Keratinocyte (primary cell): ENCODE results near the gene CTIF. TPM values are rescaled to one million over a fixed set of nuclear protein-coding genes. Genes with fewer than 3 reads are reported as not detected.

Source experiments
- DNase-seq: peaks from one replicate; pipeline ENCODE4 v3.0.0-alpha.2; 2011; ENCODE audit warnings: low read depth, missing footprints, low spot score
- FAIRE-seq: peaks from 2 replicates; lab custom pipeline; 2011; peaks lifted over from hg19 to GRCh38; lab: Jason Lieb, UNC
- H2AFZ ChIP-seq: 2 replicates; pipeline ENCODE4 v1.6.0; 2012; ENCODE audit warnings: low read length, control low read depth, inconsistent platforms; ENCODE audit not compliant: control insufficient read depth
- H3K27ac ChIP-seq: 2 replicates; pipeline ENCODE4 v1.5.1; 2011; ENCODE audit warnings: low read length; ENCODE audit not compliant: control insufficient read depth, insufficient read depth
- H3K27me3 ChIP-seq: 3 replicates; pipeline ENCODE4 v1.6.0; 2011; ENCODE audit warnings: low read length; ENCODE audit not compliant: control insufficient read depth, insufficient read depth; ENCODE audit errors: extremely low read depth
- H3K36me3 ChIP-seq, 2 experiments: 2 replicates in 1 of 2; 3 replicates in 1 of 2; pipeline ENCODE4 v1.5.1; 2011; ENCODE audit warnings: low read length in 2 of 2, mild to moderate bottlenecking in 1 of 2; ENCODE audit not compliant: control insufficient read depth in 2 of 2, insufficient read depth in 2 of 2; ENCODE audit errors: extremely low read depth in 1 of 2
- H3K4me1 ChIP-seq: 3 replicates; pipeline ENCODE4 v1.5.1; 2011; ENCODE audit warnings: low read length; ENCODE audit not compliant: control insufficient read depth, insufficient read depth; ENCODE audit errors: extremely low read depth
- H3K4me2 ChIP-seq: 3 replicates; pipeline ENCODE4 v1.6.0; 2011; ENCODE audit warnings: low read depth, low read length; ENCODE audit not compliant: control insufficient read depth, insufficient read depth; ENCODE audit errors: extremely low read depth
- H3K4me3 ChIP-seq, 3 experiments: fragments of 200-600 bp in 1 of 3; sonication (generic) in 1 of 3; 2 replicates in 2 of 3; 3 replicates in 1 of 3; pipeline ENCODE4 v1.5.1; 2011 to 2016; ENCODE audit warnings: low read length in 3 of 3, mild to moderate bottlenecking in 3 of 3, control low read depth in 2 of 3, inconsistent platforms in 1 of 3, low read depth in 1 of 3, mixed read lengths in 1 of 3, mixed run types in 1 of 3, moderate library complexity in 1 of 3; ENCODE audit not compliant: control insufficient read depth in 2 of 3, insufficient read depth in 2 of 3; ENCODE audit errors: extremely low read depth in 1 of 3
- H3K79me2 ChIP-seq: 2 replicates; pipeline ENCODE4 v1.6.0; 2012; ENCODE audit warnings: low read length; ENCODE audit not compliant: control insufficient read depth, insufficient read depth
- H3K9ac ChIP-seq: 3 replicates; pipeline ENCODE4 v1.6.0; 2011; ENCODE audit warnings: low read length; ENCODE audit not compliant: control insufficient read depth, insufficient read depth; ENCODE audit errors: extremely low read depth
- H3K9me1 ChIP-seq: 3 replicates; pipeline ENCODE4 v1.6.0; 2011; ENCODE audit warnings: low read length; ENCODE audit not compliant: control insufficient read depth, insufficient read depth; ENCODE audit errors: extremely low read depth
- H3K9me3 ChIP-seq: 2 replicates; pipeline ENCODE4 v1.5.1; 2012; ENCODE audit warnings: low read depth, low read length; ENCODE audit not compliant: control insufficient read depth
- H4K20me1 ChIP-seq: 3 replicates; pipeline ENCODE4 v1.6.0; 2011; ENCODE audit warnings: low read length; ENCODE audit not compliant: control insufficient read depth, insufficient read depth; ENCODE audit errors: extremely low read depth
- CTCF ChIP-seq, 3 experiments: IDR thresholded peaks in 1 of 3; conservative IDR thresholded peaks in 1 of 3; optimal IDR thresholded peaks in 1 of 3; 2 replicates in 2 of 3; 3 replicates in 1 of 3; pipeline versions ENCODE3 to v1.5.1; 2011; ENCODE audit warnings: low read length in 3 of 3, mild to moderate bottlenecking in 3 of 3, moderate library complexity in 2 of 3, control low read depth in 1 of 3, inconsistent platforms in 1 of 3; ENCODE audit not compliant: insufficient read depth in 2 of 3; ENCODE audit errors: extremely low read depth in 1 of 3
- EZH2 ChIP-seq: IDR thresholded peaks from one replicate; pipeline ENCODE4 v1.6.1; 2012; ENCODE audit warnings: inconsistent platforms, mild to moderate bottlenecking, low read length, moderate library complexity
- dilution Hi-C: fragments of 300-500 bp; cut with MboI; formaldehyde crosslinking; loops from one replicate; pipeline ENCODE4 v1.7.0; 2020; ENCODE audit warnings: low sequenced_read_pairs; ENCODE audit not compliant: extremely low pct_ligation_motif_present
- polyA plus RNA-seq, 5 experiments: library from polyadenylated mRNA; depleted of rRNA in 3 of 5; stranded (reverse) in 3 of 5; stranded (forward) in 1 of 5; unstranded in 1 of 5; fragments of >200 nt; gene quantifications; 1 replicate in 1 of 5; 2 replicates in 3 of 5; 3 replicates in 1 of 5; pipeline versions ENCODE4 v1.2.1 to v1.2.3, GENCODE V29; 2011 to 2012; ENCODE audit warnings: missing spikeins in 2 of 5, low read depth in 1 of 5, low replicate concordance in 1 of 5

Gene CTIF
- polyA plus RNA-seq, 1 donor (not counting 4 experiments of a cell fraction or from before 2014, with no cell fraction given): 15.0 TPM

- Histone ChIP-seq H3K4me3 (no peak overlapping the region), H3K79me2 (no peaks in the 10 kb centered on the region), H3K9me1 (no peaks in the 10 kb centered on the region), H4K20me1 (no peaks in the 10 kb centered on the region), H3K27me3 (no peaks in the 10 kb centered on the region), H3K27ac (no peak overlapping the region), H3K9ac (no peak overlapping the region), H3K9me3 (no peaks in the 10 kb centered on the region), H3K36me3 (peaks cover 0 to 7% of the 10 kb centered on the region in 2 experiments), H2AFZ (no peak overlapping the region), H3K4me2 (no peak overlapping the region), H3K4me1 (no peaks in the 10 kb centered on the region)
- DNase-seq (no peak), FAIRE-seq (no peak)
- dilution Hi-C loops: no loop called here
- TF ChIP-seq EZH2 (no peak), CTCF (optimal IDR thresholded peaks at IDR 0.05 in 1 of 3, IDR thresholded peaks at IDR 0.05 in 1 of 3, conservative IDR thresholded peaks at IDR 0.05 in 1 of 3; ENCODE audit: extremely low read depth in 1 of 3, insufficient read depth in 2 of 3, low read length in 3 of 3) (no peak)
Observed at GRCh38 chr18:48787203-48788151, 248.6 kb downstream of the CTIF start.

GRCh38 chr18:48788373-48788772 is 249.5 kb downstream of the CTIF start:
- peaks cover 0 to 7% of the 10 kb centered on the region in 2 experiments for H3K36me3 ChIP-seq
- dilution Hi-C loops: no loop called here
- DNase-seq (no peak), FAIRE-seq (no peak)
- no peaks in the 10 kb centered on the region for H3K9me3 ChIP-seq
- no peaks in the 10 kb centered on the region for H3K27me3 ChIP-seq
- no peaks in the 10 kb centered on the region for H3K9me1 ChIP-seq
- H3K27ac ChIP-seq: no peak overlapping the region
- H4K20me1 ChIP-seq: no peaks in the 10 kb centered on the region
- H3K9ac ChIP-seq: no peak overlapping the region
- H3K4me1 ChIP-seq: no peaks in the 10 kb centered on the region
- TF ChIP-seq EZH2: no peak
- TF ChIP-seq CTCF (optimal IDR thresholded peaks at IDR 0.05 in 1 of 3, IDR thresholded peaks at IDR 0.05 in 1 of 3, conservative IDR thresholded peaks at IDR 0.05 in 1 of 3; ENCODE audit: extremely low read depth in 1 of 3, insufficient read depth in 2 of 3, low read length in 3 of 3): no peak
- no peaks in the 10 kb centered on the region for H3K79me2 ChIP-seq
- H3K4me3 ChIP-seq: no peak overlapping the region
- no peak overlapping the region for H3K4me2 ChIP-seq
- H2AFZ ChIP-seq: no peak overlapping the region
